H9 (cell line): ENCODE results near the gene CLCN6. TPM values are rescaled to one million over a fixed set of nuclear protein-coding genes. Genes with fewer than 3 reads are reported as not detected.
"Not testable (repeated sequence)": the region's sequence is repeated elsewhere in the genome, so short reads cannot be mapped to it uniquely, and the experiment has no call there.

Experiments used
- DNase-seq: peaks from one replicate; pipeline ENCODE4 v3.0.0-alpha.2; 2017
- H2AFZ ChIP-seq: one replicate; pipeline ENCODE4 v1.6.1; 2013; ENCODE audit warnings: mild to moderate bottlenecking, low read length, control low read depth, moderate library complexity
- H2AK5ac ChIP-seq: 2 replicates; pipeline ENCODE4 v1.6.1; 2013; ENCODE audit warnings: low read length, control low read depth, mixed read lengths; ENCODE audit not compliant: insufficient read length
- H2BK120ac ChIP-seq: one replicate; pipeline ENCODE4 v1.6.1; 2013; ENCODE audit warnings: low read depth, mild to moderate bottlenecking, low read length, control low read depth, inconsistent platforms; ENCODE audit not compliant: poor library complexity, severe bottlenecking
- H2BK12ac ChIP-seq: 2 replicates; pipeline ENCODE4 v1.6.1; 2013; ENCODE audit warnings: low read length, control low read depth, mixed read lengths, low read depth; ENCODE audit not compliant: insufficient read length
- H2BK15ac ChIP-seq: 2 replicates; pipeline ENCODE4 v1.6.1; 2013; ENCODE audit warnings: low read depth, low read length, control low read depth
- H2BK20ac ChIP-seq: one replicate; pipeline ENCODE4 v1.6.1; 2013; ENCODE audit warnings: low read depth, mild to moderate bottlenecking, low read length, control low read depth, inconsistent platforms; ENCODE audit not compliant: poor library complexity, severe bottlenecking
- H2BK5ac ChIP-seq: 2 replicates; pipeline ENCODE4 v1.6.1; 2013; ENCODE audit warnings: low read length, control low read depth, mixed read lengths; ENCODE audit not compliant: insufficient read length
- H3K14ac ChIP-seq: 2 replicates; pipeline ENCODE4 v1.6.1; 2013; ENCODE audit warnings: low read length, control low read depth; ENCODE audit not compliant: insufficient read depth
- H3K18ac ChIP-seq: 2 replicates; pipeline ENCODE4 v1.6.1; 2013; ENCODE audit warnings: low read depth, mild to moderate bottlenecking, mixed read lengths, low read length, control low read depth; ENCODE audit not compliant: insufficient read length
- H3K23ac ChIP-seq: 2 replicates; pipeline ENCODE4 v1.6.1; 2013; ENCODE audit warnings: low read length, control low read depth, mixed read lengths, low read depth; ENCODE audit not compliant: insufficient read length
- H3K23me2 ChIP-seq: 2 replicates; pipeline ENCODE4 v1.6.1; 2013; ENCODE audit warnings: low read depth, mild to moderate bottlenecking, mixed read lengths, low read length, control low read depth; ENCODE audit not compliant: insufficient read length, poor library complexity, severe bottlenecking
- H3K27ac ChIP-seq: 2 replicates; pipeline ENCODE4 v1.5.1; 2013; ENCODE audit warnings: low read length, control low read depth, mixed read lengths, low read depth; ENCODE audit not compliant: insufficient read length
- H3K27me3 ChIP-seq: 2 replicates; pipeline ENCODE4 v1.6.1; 2013; ENCODE audit warnings: low read length, control low read depth, inconsistent platforms; ENCODE audit not compliant: insufficient read depth
- H3K4ac ChIP-seq: 2 replicates; pipeline ENCODE4 v1.6.1; 2013; ENCODE audit warnings: low read depth, mild to moderate bottlenecking, control low read depth, inconsistent platforms, low read length, moderate library complexity
- H3K4me1 ChIP-seq: 2 replicates; pipeline ENCODE4 v1.6.1; 2013; ENCODE audit warnings: low read length, control low read depth, inconsistent platforms; ENCODE audit not compliant: insufficient read depth
- H3K4me2 ChIP-seq: 2 replicates; pipeline ENCODE4 v1.6.1; 2013; ENCODE audit warnings: low read length, control low read depth, mixed read lengths; ENCODE audit not compliant: insufficient read length, insufficient read depth
- H3K56ac ChIP-seq: 2 replicates; pipeline ENCODE4 v1.6.1; 2013; ENCODE audit warnings: low read depth, mild to moderate bottlenecking, mixed read lengths, low read length, control low read depth; ENCODE audit not compliant: insufficient read length
- H3K79me1 ChIP-seq: 2 replicates; pipeline ENCODE4 v1.6.1; 2013; ENCODE audit warnings: low read depth, mild to moderate bottlenecking, moderate library complexity, low read length, control low read depth, inconsistent platforms; ENCODE audit not compliant: insufficient read depth, poor library complexity, severe bottlenecking
- H3K79me2 ChIP-seq: 2 replicates; pipeline ENCODE4 v1.6.1; 2013; ENCODE audit warnings: low read length, control low read depth, inconsistent platforms; ENCODE audit not compliant: insufficient read depth
- H3K9ac ChIP-seq: 2 replicates; pipeline ENCODE4 v1.6.1; 2013; ENCODE audit warnings: low read length, control low read depth, mixed read lengths; ENCODE audit not compliant: insufficient read length; ENCODE audit errors: extremely low read depth
- H3K9me3 ChIP-seq: one replicate; pipeline ENCODE4 v1.6.1; 2013; ENCODE audit warnings: low read depth, low read length, inconsistent platforms; ENCODE audit not compliant: control insufficient read depth
- H3T11ph ChIP-seq: one replicate; pipeline ENCODE4 v1.6.1; 2013; ENCODE audit warnings: mild to moderate bottlenecking, low read length, control low read depth, inconsistent platforms
- H4K20me1 ChIP-seq: one replicate; pipeline ENCODE4 v1.6.1; 2013; ENCODE audit not compliant: control insufficient read depth, insufficient read length, insufficient read depth
- H4K5ac ChIP-seq: 2 replicates; pipeline ENCODE4 v1.6.1; 2013; ENCODE audit warnings: low read depth, mild to moderate bottlenecking, mixed read lengths, low read length, control low read depth; ENCODE audit not compliant: insufficient read length
- H4K8ac ChIP-seq: replicated peaks from 2 replicates; pipeline ENCODE4 v1.6.1; 2013; ENCODE audit warnings: low read length, control low read depth, mixed read lengths, low read depth; ENCODE audit not compliant: insufficient read length
- H4K91ac ChIP-seq: 2 replicates; pipeline ENCODE4 v1.6.1; 2013; ENCODE audit warnings: low read depth, mild to moderate bottlenecking, moderate library complexity, mixed read lengths, low read length, control low read depth; ENCODE audit not compliant: insufficient read length
- H3K27ac Mint-ChIP-seq, 3 experiments: 2 replicates in 2 of 3; 3 replicates in 1 of 3; pipeline ENCODE4 v1.8.0; 2020 to 2021; ENCODE audit warnings: mixed read lengths in 3 of 3, mild to moderate bottlenecking in 1 of 3, moderate library complexity in 1 of 3
- H3K27me3 Mint-ChIP-seq: 2 replicates; pipeline ENCODE4 v1.8.0; 2021; ENCODE audit warnings: low read depth, mild to moderate bottlenecking, moderate library complexity, mixed read lengths
- H3K36me3 Mint-ChIP-seq, 3 experiments: 2 replicates in 2 of 3; 3 replicates in 1 of 3; pipeline ENCODE4 v1.8.0; 2020 to 2021; ENCODE audit warnings: low read depth in 3 of 3, mixed read lengths in 3 of 3; ENCODE audit not compliant: insufficient read depth in 1 of 3
- H3K4me1 Mint-ChIP-seq, 2 experiments: 2 replicates each; pipeline ENCODE4 v1.8.0; 2020; ENCODE audit warnings: mixed read lengths in 2 of 2
- H3K4me3 Mint-ChIP-seq, 2 experiments: 2 replicates in 1 of 2; 3 replicates in 1 of 2; pipeline ENCODE4 v1.8.0; 2020 to 2021; ENCODE audit warnings: mild to moderate bottlenecking in 2 of 2, mixed read lengths in 2 of 2, moderate library complexity in 1 of 2
- H3K9me3 Mint-ChIP-seq, 2 experiments: 2 replicates in 1 of 2; 3 replicates in 1 of 2; pipeline ENCODE4 v1.8.0; 2020; ENCODE audit warnings: mild to moderate bottlenecking in 2 of 2, mixed read lengths in 2 of 2, moderate library complexity in 1 of 2
- WGBS: extraction: QIAGEN DNeasy Blood & Tissue Kit; methylation state at CpG from one replicate; pipeline ENCODE4 v1.1.7; 2013; ENCODE audit warnings: missing lambda C conversion rate, low lambda C conversion rate, mixed read lengths; ENCODE audit not compliant: insufficient read length; ENCODE audit errors: extremely low coverage; 5-methylcytosine and 5-hydroxymethylcytosine counted together
- total RNA-seq: library from RNA; stranded (reverse); gene quantifications from 2 replicates; pipeline ENCODE4 v1.2.1, GENCODE V29; 2021

Gene CLCN6
- total RNA-seq, 1 experiment from 2014 or later = 20.5 TPM

DNA sequence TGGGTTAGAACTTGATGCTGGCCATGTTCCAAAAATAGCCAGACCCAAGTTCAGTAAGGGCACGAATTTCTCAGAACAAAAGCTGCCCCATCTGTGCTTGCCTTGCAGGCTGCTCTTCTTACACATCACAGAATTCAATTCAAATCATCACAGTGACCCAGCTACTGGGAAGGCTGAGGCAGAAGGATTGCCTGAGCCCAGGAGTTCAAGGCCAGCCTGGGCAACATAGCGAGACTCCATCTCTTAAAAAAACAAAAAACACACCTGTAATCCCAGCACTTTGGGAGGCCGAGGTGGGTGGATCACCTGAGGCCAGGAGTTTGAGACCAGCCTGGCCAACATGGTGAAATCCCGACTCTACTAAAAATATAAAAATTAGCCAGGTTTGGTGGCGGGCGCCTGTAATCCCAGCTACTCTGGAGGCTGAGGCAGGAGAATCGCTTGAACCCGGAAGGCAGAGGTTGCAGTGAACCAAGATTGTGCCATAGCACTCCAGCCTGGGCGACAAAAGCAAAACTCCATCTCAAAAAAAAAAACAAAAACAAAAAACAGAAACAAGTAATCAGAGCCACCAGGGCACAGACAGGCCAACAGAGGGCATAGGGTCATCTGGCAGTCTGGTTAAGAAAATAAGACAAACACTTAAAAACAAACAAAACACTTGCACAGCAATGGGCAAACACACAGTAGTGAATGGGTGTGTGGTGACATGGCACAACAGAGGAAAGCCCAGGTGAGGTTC, 1.9 kb upstream of the CLCN6 start:
- Histone ChIP-seq H3K23me2 (peaks cover 13% of the 10 kb centered on the region), H3K4me2 (peak overlapping the region; percentile 92), H3K9ac (peak overlapping the region; percentile 6)
- H3K23ac ChIP-seq, H3K56ac ChIP-seq, H2BK120ac ChIP-seq, H2AFZ ChIP-seq, H3K79me2 ChIP-seq, H3K27me3 ChIP-seq, DNase-seq, H3K27ac ChIP-seq, H4K91ac ChIP-seq, H3K4me1 ChIP-seq, H2BK5ac ChIP-seq, H4K8ac ChIP-seq, H2BK20ac ChIP-seq, H4K20me1 ChIP-seq, H2BK12ac ChIP-seq, H3K4ac ChIP-seq, H3T11ph ChIP-seq, H3K27me3 Mint-ChIP-seq, H4K5ac ChIP-seq, H2AK5ac ChIP-seq, H3K14ac ChIP-seq, H3K9me3 ChIP-seq, H3K79me1 ChIP-seq, H2BK15ac ChIP-seq, H3K18ac ChIP-seq, H3K9me3 Mint-ChIP-seq: not testable (repeated sequence)
- no CpG with 5 or more reads among the region's 9 CpGs for WGBS
- Mint-ChIP-seq H3K4me1 (peaks cover 36 to 48% of the 10 kb centered on the region in 2 experiments), H3K4me3 (peak overlapping the region; percentile 98 to 99), H3K36me3 (peaks cover 23 to 46% (median 36%) of the 10 kb centered on the region in 3 experiments), H3K27ac (peak overlapping the region; percentile 91 to 94 (median 94); a peak in 6 of 7 replicates)
